Measurements from ENCODE around the gene UQCC2.

Gene UQCC2

GRCh38 chr6:33675968-33676367, 35.5 kb downstream of the UQCC2 start:
- Histone ChIP-seq H3K9me2 (replicated peaks; ENCODE audit: control insufficient read depth, low read length) (no peaks in the 10 kb centered on the region), H3K9me3 (ENCODE audit: control insufficient read depth, insufficient read depth, low read length) (no peaks in the 10 kb centered on the region), H3K4me2 (ENCODE audit: low read length) (no peak overlapping the region), H3K27ac (ENCODE audit: low read depth, low read length) (no peak overlapping the region), H3K79me2 (ENCODE audit: control insufficient read depth, low read length) (no peaks in the 10 kb centered on the region), H3K4me1 (ENCODE audit: control insufficient read depth, low read length) (peaks cover 10% of the 10 kb centered on the region), H4K20me1 (ENCODE audit: control insufficient read depth, insufficient read depth, low read depth, low read length) (0 out of 2 replicates have a peak, but pooled peaks cover 5% of the 10 kb centered on the region), H3K36me3 (ENCODE audit: control insufficient read depth, low read length) (peaks cover 94% of the 10 kb centered on the region), H3K4me3 (ENCODE audit: low read length) (no peak overlapping the region), H3K27me3 (ENCODE audit: control insufficient read depth, low read length) (no peaks in the 10 kb centered on the region), H3F3A (ENCODE audit: control insufficient read depth, insufficient read depth) (no peaks in the 10 kb centered on the region)
- TF ChIP-seq EZH2phosphoT487 (IDR thresholded peaks at IDR 0.05; ENCODE audit: borderline replicate concordance, low read length): no peak
- no peak for TF ChIP-seq CTCF (IDR thresholded peaks at IDR 0.05; ENCODE audit: low read depth, low read length, poor library complexity, severe bottlenecking)

- H4K20me1 ChIP-seq (ENCODE audit: control insufficient read depth, insufficient read depth, low read depth, low read length): 0 out of 2 replicates have a peak, but pooled peaks cover 5% of the 10 kb centered on the region
- no peaks in the 10 kb centered on the region for H3K9me3 ChIP-seq (ENCODE audit: control insufficient read depth, insufficient read depth, low read length)
- TF ChIP-seq EZH2phosphoT487 (IDR thresholded peaks at IDR 0.05; ENCODE audit: borderline replicate concordance, low read length) (no peak), CTCF (IDR thresholded peaks at IDR 0.05; ENCODE audit: low read depth, low read length, poor library complexity, severe bottlenecking) (no peak)
- no peaks in the 10 kb centered on the region for H3F3A ChIP-seq (ENCODE audit: control insufficient read depth, insufficient read depth)
- H3K27ac ChIP-seq (ENCODE audit: low read depth, low read length): no peak overlapping the region
- no peaks in the 10 kb centered on the region for H3K79me2 ChIP-seq (ENCODE audit: control insufficient read depth, low read length)
- no peak overlapping the region for H3K4me2 ChIP-seq (ENCODE audit: low read length)
- H3K9me2 ChIP-seq (replicated peaks; ENCODE audit: control insufficient read depth, low read length): no peaks in the 10 kb centered on the region
- no peaks in the 10 kb centered on the region for H3K27me3 ChIP-seq (ENCODE audit: control insufficient read depth, low read length)
- peaks cover 10% of the 10 kb centered on the region for H3K4me1 ChIP-seq (ENCODE audit: control insufficient read depth, low read length)
- peaks cover 96% of the 10 kb centered on the region for H3K36me3 ChIP-seq (ENCODE audit: control insufficient read depth, low read length)
- H3K4me3 ChIP-seq (ENCODE audit: low read length): no peak overlapping the region
These were observed 37.6 kb downstream of the UQCC2 start for GRCh38 chr6:33673851-33674250.

- Histone ChIP-seq H4K20me1 (ENCODE audit: control insufficient read depth, insufficient read depth, low read depth, low read length) (0 out of 2 replicates have a peak, but pooled peaks cover 5% of the 10 kb centered on the region), H3K27ac (ENCODE audit: low read depth, low read length) (no peak overlapping the region), H3K4me2 (ENCODE audit: low read length) (no peak overlapping the region), H3K9me3 (ENCODE audit: control insufficient read depth, insufficient read depth, low read length) (no peaks in the 10 kb centered on the region), H3K36me3 (ENCODE audit: control insufficient read depth, low read length) (peaks cover 96% of the 10 kb centered on the region), H3K9me2 (replicated peaks; ENCODE audit: control insufficient read depth, low read length) (no peaks in the 10 kb centered on the region), H3K4me3 (ENCODE audit: low read length) (no peak overlapping the region), H3F3A (ENCODE audit: control insufficient read depth, insufficient read depth) (no peaks in the 10 kb centered on the region), H3K27me3 (ENCODE audit: control insufficient read depth, low read length) (no peaks in the 10 kb centered on the region), H3K79me2 (ENCODE audit: control insufficient read depth, low read length) (no peaks in the 10 kb centered on the region), H3K4me1 (ENCODE audit: control insufficient read depth, low read length) (peaks cover 8% of the 10 kb centered on the region)
- TF ChIP-seq CTCF (IDR thresholded peaks at IDR 0.05; ENCODE audit: low read depth, low read length, poor library complexity, severe bottlenecking) (peak; percentile 11), EZH2phosphoT487 (IDR thresholded peaks at IDR 0.05; ENCODE audit: borderline replicate concordance, low read length) (no peak)
These were observed 38.7 kb downstream of the UQCC2 start for GRCh38 chr6:33672808-33673207.
